Neuronal stem cell (in vitro differentiated cells): ENCODE results near the gene SERPINA12.

Experiments used
- DNase-seq: peaks from one replicate; pipeline ENCODE4 v3.0.0-alpha.2; 2013; ENCODE audit warnings: low spot score
- H2AFZ ChIP-seq: one replicate; pipeline ENCODE4 v1.6.1; 2013; ENCODE audit warnings: mild to moderate bottlenecking, low read length, inconsistent platforms
- H2AK5ac ChIP-seq: 2 replicates; pipeline ENCODE4 v1.6.1; 2013; ENCODE audit warnings: low read depth, mild to moderate bottlenecking, inconsistent platforms, low read length, moderate library complexity, mixed read lengths
- H2BK120ac ChIP-seq: 2 replicates; pipeline ENCODE4 v1.6.1; 2013; ENCODE audit warnings: low read depth, mild to moderate bottlenecking, inconsistent platforms, low read length, moderate library complexity, mixed read lengths
- H2BK12ac ChIP-seq: one replicate; pipeline ENCODE4 v1.6.1; 2013; ENCODE audit warnings: low read length, inconsistent platforms
- H2BK15ac ChIP-seq: 2 replicates; pipeline ENCODE4 v1.6.1; 2013; ENCODE audit warnings: mild to moderate bottlenecking, low read length, inconsistent platforms, mixed read lengths
- H2BK5ac ChIP-seq: one replicate; pipeline ENCODE4 v1.6.1; 2013; ENCODE audit warnings: inconsistent platforms, mild to moderate bottlenecking, low read length, moderate library complexity
- H3K14ac ChIP-seq: one replicate; pipeline ENCODE4 v1.6.1; 2013; ENCODE audit warnings: low read length, inconsistent platforms
- H3K18ac ChIP-seq: 2 replicates; pipeline ENCODE4 v1.6.1; 2013; ENCODE audit warnings: low read length, inconsistent platforms
- H3K23ac ChIP-seq: 2 replicates; pipeline ENCODE4 v1.6.1; 2013; ENCODE audit warnings: low read depth, mild to moderate bottlenecking, mixed read lengths, low read length, inconsistent platforms; ENCODE audit not compliant: poor library complexity
- H3K27ac ChIP-seq: replicated peaks from 3 replicates; pipeline ENCODE4 v1.5.1; 2013; ENCODE audit warnings: low read length, inconsistent platforms
- H3K27me3 ChIP-seq, 3 experiments: 2 replicates each; pipeline ENCODE4 v1.6.1; 2013; ENCODE audit warnings: low read length in 3 of 3, mild to moderate bottlenecking in 2 of 3, inconsistent platforms in 1 of 3, low read depth in 1 of 3, mixed read lengths in 1 of 3, moderate library complexity in 1 of 3; ENCODE audit not compliant: control insufficient read depth in 3 of 3, insufficient read depth in 3 of 3
- H3K36me3 ChIP-seq, 2 donors: replicated peaks in 1 of 2; 2 replicates each; pipeline ENCODE4 v1.6.1; 2013; ENCODE audit warnings: low read length in 2 of 2; ENCODE audit not compliant: control insufficient read depth in 2 of 2, insufficient read depth in 2 of 2
- H3K4ac ChIP-seq: 2 replicates; pipeline ENCODE4 v1.6.1; 2013; ENCODE audit warnings: inconsistent platforms, mild to moderate bottlenecking, low read length, moderate library complexity
- H3K4me1 ChIP-seq, 2 donors: 1 replicate in 1 of 2; 2 replicates in 1 of 2; pipeline ENCODE4 v1.6.1; 2013; ENCODE audit warnings: low read length in 2 of 2, low read depth in 1 of 2; ENCODE audit not compliant: control insufficient read depth in 2 of 2, insufficient read depth in 1 of 2
- H3K4me2 ChIP-seq: one replicate; pipeline ENCODE4 v1.6.1; 2013; ENCODE audit warnings: mild to moderate bottlenecking, low read length, inconsistent platforms; ENCODE audit not compliant: insufficient read depth, poor library complexity, severe bottlenecking
- H3K4me3 ChIP-seq, 2 donors: 2 replicates each; pipeline ENCODE4 v1.5.1; 2013; ENCODE audit warnings: low read length in 2 of 2, mild to moderate bottlenecking in 2 of 2, inconsistent platforms in 1 of 2, moderate library complexity in 1 of 2
- H3K79me1 ChIP-seq: one replicate; pipeline ENCODE4 v1.6.1; 2013; ENCODE audit warnings: low read depth, mild to moderate bottlenecking, inconsistent platforms, low read length, moderate library complexity
- H3K9ac ChIP-seq: one replicate; pipeline ENCODE4 v1.6.1; 2013; ENCODE audit warnings: mild to moderate bottlenecking, low read depth, low read length, inconsistent platforms; ENCODE audit not compliant: poor library complexity
- H3K9me3 ChIP-seq, 2 donors: replicated peaks in 1 of 2; 2 replicates each; pipeline versions ENCODE3 to v1.6.1; 2013; ENCODE audit warnings: low read length in 2 of 2, mild to moderate bottlenecking in 2 of 2, inconsistent platforms in 1 of 2, low read depth in 1 of 2, mixed read lengths in 1 of 2, moderate library complexity in 1 of 2; ENCODE audit not compliant: control insufficient read depth in 2 of 2, insufficient read depth in 1 of 2
- H4K8ac ChIP-seq: one replicate; pipeline ENCODE4 v1.6.1; 2013; ENCODE audit warnings: low read depth, mild to moderate bottlenecking, inconsistent platforms, low read length, moderate library complexity
- H4K91ac ChIP-seq: one replicate; pipeline ENCODE4 v1.6.1; 2013; ENCODE audit warnings: low read length, low read depth, mild to moderate bottlenecking, inconsistent platforms; ENCODE audit not compliant: poor library complexity
- WGBS, 2 donors: extraction: QIAGEN DNeasy Blood & Tissue Kit; methylation state at CpG; one replicate each; pipeline ENCODE4 v1.1.7; 2013; ENCODE audit warnings: missing lambda C conversion rate in 2 of 2, mixed read lengths in 1 of 2; ENCODE audit not compliant: insufficient read length in 2 of 2, insufficient replicate concordance in 1 of 2; ENCODE audit errors: extremely low coverage in 2 of 2; 5-methylcytosine and 5-hydroxymethylcytosine counted together

Gene SERPINA12

GRCh38 chr14:94465042-94465441 is 44.2 kb downstream of the SERPINA12 start:
- no peaks in the 10 kb centered on the region for H3K27me3 ChIP-seq
- H3K4me2 ChIP-seq = no peak overlapping the region
- H3K4me1 ChIP-seq = peaks cover 0 to 4% of the 10 kb centered on the region in 2 donors
- H3K9me3 ChIP-seq = peaks cover 0 to 8% of the 10 kb centered on the region in 2 donors
- H2BK5ac ChIP-seq = no peak overlapping the region
- H2BK120ac ChIP-seq = no peak overlapping the region
- no peaks in the 10 kb centered on the region for H3K79me1 ChIP-seq
- H3K14ac ChIP-seq = no peak overlapping the region
- no peak overlapping the region for H3K4me3 ChIP-seq
- no peak overlapping the region for H3K4ac ChIP-seq
- no peak overlapping the region for H2BK15ac ChIP-seq
- H3K27ac ChIP-seq = no peak overlapping the region
- no peak overlapping the region for H2BK12ac ChIP-seq
- no peak overlapping the region for H4K8ac ChIP-seq
- H2AFZ ChIP-seq = no peak overlapping the region
- no peak for DNase-seq
- H2AK5ac ChIP-seq = no peak overlapping the region
- no peaks in the 10 kb centered on the region for H3K36me3 ChIP-seq
- no peak overlapping the region for H4K91ac ChIP-seq
- no CpG with 5 or more reads among the region's 5 CpGs for WGBS, 2 donors
- H3K18ac ChIP-seq = no peak overlapping the region
- no peak overlapping the region for H3K9ac ChIP-seq
- H3K23ac ChIP-seq = no peak overlapping the region

GRCh38 chr14:94464290-94464689 is 45.0 kb downstream of the SERPINA12 start:
- Histone ChIP-seq H3K4me1 (peaks cover 0 to 4% of the 10 kb centered on the region in 2 donors), H2BK12ac (no peak overlapping the region), H3K9ac (no peak overlapping the region), H3K27me3 (no peaks in the 10 kb centered on the region), H2AK5ac (no peak overlapping the region), H2BK120ac (no peak overlapping the region), H2BK5ac (no peak overlapping the region), H2BK15ac (no peak overlapping the region), H3K4me2 (no peak overlapping the region), H4K91ac (no peak overlapping the region), H3K36me3 (no peaks in the 10 kb centered on the region), H3K27ac (no peak overlapping the region), H3K4ac (no peak overlapping the region), H3K4me3 (no peak overlapping the region), H3K79me1 (no peaks in the 10 kb centered on the region), H3K9me3 (peaks cover 0 to 8% of the 10 kb centered on the region in 2 donors), H4K8ac (no peak overlapping the region), H2AFZ (no peak overlapping the region), H3K18ac (no peak overlapping the region), H3K14ac (no peak overlapping the region), H3K23ac (no peak overlapping the region)
- WGBS, 2 donors = no CpG with 5 or more reads among the region's 5 CpGs
- no peak for DNase-seq

- Histone ChIP-seq H3K4me1 (peaks cover 0 to 4% of the 10 kb centered on the region in 2 donors), H3K4ac (no peak overlapping the region), H3K79me1 (no peaks in the 10 kb centered on the region), H3K9me3 (peaks cover 0 to 10% of the 10 kb centered on the region in 2 donors), H3K27ac (no peak overlapping the region), H2AFZ (no peak overlapping the region), H3K23ac (no peak overlapping the region), H2BK15ac (no peak overlapping the region), H3K4me2 (no peak overlapping the region), H4K8ac (no peak overlapping the region), H4K91ac (no peak overlapping the region), H3K4me3 (no peak overlapping the region), H3K36me3 (no peaks in the 10 kb centered on the region), H3K9ac (no peak overlapping the region), H3K14ac (no peak overlapping the region), H3K27me3 (no peaks in the 10 kb centered on the region), H2BK12ac (no peak overlapping the region), H2BK5ac (no peak overlapping the region), H2BK120ac (no peak overlapping the region), H3K18ac (no peak overlapping the region), H2AK5ac (no peak overlapping the region)
- no peak for DNase-seq
- WGBS, 2 donors = no CpG with 5 or more reads among the region's 7 CpGs
Observed at GRCh38 chr14:94462763-94463572, 46.3 kb downstream of the SERPINA12 start.

- WGBS, 2 donors = no CpG with 5 or more reads among the region's 6 CpGs
- peaks cover 0 to 4% of the 10 kb centered on the region in 2 donors for H3K4me1 ChIP-seq
Observed at GRCh38 chr14:94462219-94462551, 47.1 kb downstream of the SERPINA12 start.

More at GRCh38 chr14:94462219-94462551, 47.1 kb downstream of the SERPINA12 start:
- H3K4me2 ChIP-seq = no peak overlapping the region
- peak overlapping the region; percentile 75 for H3K18ac ChIP-seq
- H2BK15ac ChIP-seq = no peak overlapping the region
- H3K9ac ChIP-seq = no peak overlapping the region
- H3K36me3 ChIP-seq = no peaks in the 10 kb centered on the region
- no peak overlapping the region for H3K23ac ChIP-seq
- H3K4me3 ChIP-seq = no peak overlapping the region
- DNase-seq = no peak
- no peak overlapping the region for H2BK12ac ChIP-seq
- no peak overlapping the region for H3K14ac ChIP-seq
- H2AK5ac ChIP-seq = peak overlapping the region; percentile 66
- no peak overlapping the region for H3K4ac ChIP-seq
- H2BK120ac ChIP-seq = no peak overlapping the region
- H3K79me1 ChIP-seq = no peaks in the 10 kb centered on the region
- peaks cover 0 to 10% of the 10 kb centered on the region in 2 donors for H3K9me3 ChIP-seq
- no peak overlapping the region for H3K27ac ChIP-seq
- H3K27me3 ChIP-seq = no peaks in the 10 kb centered on the region
- no peak overlapping the region for H4K91ac ChIP-seq
- H4K8ac ChIP-seq = no peak overlapping the region
- no peak overlapping the region for H2BK5ac ChIP-seq
- H2AFZ ChIP-seq = no peak overlapping the region
